Stomach (tissue), 9 donors: ENCODE data around the gene CCDC13. TPM values are rescaled to one million over a fixed set of nuclear protein-coding genes. Genes with fewer than 3 reads are reported as not detected.

ENCODE experiments used
- DNase-seq, 2 donors: peaks; one replicate each; pipeline versions ENCODE4 v3.0.0 to v3.0.0-alpha.2; 2013 to 2019
- H3K27ac ChIP-seq, 5 donors: fragments of 200-600 bp in 4 of 5; sonication (generic) in 4 of 5; one replicate each; pipeline ENCODE4 v1.5.1; 2013 to 2019; ENCODE audit warnings: mild to moderate bottlenecking in 1 of 5, moderate library complexity in 1 of 5
- H3K27me3 ChIP-seq, 3 donors: fragments of 200-600 bp; sonication (generic); one replicate each; pipeline ENCODE4 v1.5.1; 2017 to 2019; ENCODE audit warnings: mixed run types in 1 of 3
- H3K36me3 ChIP-seq, 4 donors: fragments of 200-600 bp; sonication (generic); 1 replicate in 3 of 4; 2 replicates in 1 of 4; pipeline ENCODE4 v1.5.1; 2016 to 2019
- H3K4me1 ChIP-seq, 4 donors: fragments of 200-600 bp; sonication (generic); one replicate each; pipeline ENCODE4 v1.5.1; 2016 to 2019
- H3K4me3 ChIP-seq, 4 donors: fragments of 200-600 bp; sonication (generic) in 3 of 4; one replicate each; pipeline ENCODE4 v1.5.1; 2016 to 2019; ENCODE audit warnings: mild to moderate bottlenecking in 1 of 4
- H3K9me3 ChIP-seq, 4 donors: fragments of 200-600 bp; sonication (generic); one replicate each; pipeline ENCODE4 v1.5.1; 2016 to 2019
- CTCF ChIP-seq, 7 experiments: fragments of 450-650 bp in 4 of 7; fragments of 200-600 bp in 3 of 7; sonication (generic) in 3 of 7; IDR thresholded peaks; one replicate each; pipeline ENCODE4 v1.5.1; 2016 to 2019; ENCODE audit warnings: antibody characterized with exemption in 7 of 7, control low read depth in 2 of 7, mild to moderate bottlenecking in 1 of 7
- EP300 ChIP-seq: sonication (generic); formaldehyde crosslinking; IDR thresholded peaks from one replicate; pipeline ENCODE4 v1.6.1; 2017; ENCODE audit warnings: antibody characterized with exemption
- POLR2A ChIP-seq, 4 donors: fragments of 450-650 bp; IDR thresholded peaks; one replicate each; pipeline ENCODE4 v1.6.1; 2016; ENCODE audit warnings: antibody characterized with exemption in 4 of 4, control low read depth in 2 of 4, mild to moderate bottlenecking in 1 of 4, moderate library complexity in 1 of 4
- POLR2AphosphoS5 ChIP-seq, 3 donors: sonication (generic); formaldehyde crosslinking; IDR thresholded peaks; one replicate each; pipeline ENCODE4 v1.6.1; 2016; ENCODE audit warnings: antibody characterized with exemption in 3 of 3
- WGBS, 5 donors: extraction: QIAGEN DNeasy Blood & Tissue Kit in 3 of 5; methylation state at CpG; one replicate each; pipeline versions ENCODE4 v1.1.5 to v1.1.7; 2013 to 2018; 5-methylcytosine and 5-hydroxymethylcytosine counted together
- intact Hi-C: fragments of 100-400 bp; cut with DNase I; formaldehyde crosslinking; loops from one replicate; pipeline ENCODE4 v1.15.1; 2023; ENCODE audit warnings: low total_unique reads
- polyA plus RNA-seq, 3 donors: library from polyadenylated mRNA; stranded (reverse); fragments of 200-250 nt; gene quantifications; one replicate each; pipeline ENCODE4 v1.2.3, GENCODE V29; 2013
- total RNA-seq, 5 donors: library from RNA; depleted of rRNA; stranded (reverse); fragments of >200 nt; gene quantifications; one replicate each; pipeline versions ENCODE4 v1.1.0 to v1.2.3, GENCODE V29; 2014 to 2016
- donor health status: healthy with polysubstance abuse.
- donor health status: Bipolar disorder and iron deficiency.
- donor health status: healthy.

The CCDC13 gene
- total and polyA plus RNA-seq, 8 donors: 0.44 to 31.7 (median 2.2) TPM; not detected in 1

- Histone ChIP-seq H3K4me1 (no peaks in the 10 kb centered on the region), H3K9me3 (no peaks in the 10 kb centered on the region), H3K36me3 (no peaks in the 10 kb centered on the region), H3K27me3 (no peaks in the 10 kb centered on the region), H3K4me3 (no peak overlapping the region), H3K27ac (no peak overlapping the region)
- no peak for DNase-seq
- intact Hi-C loops: no loop called here
- WGBS, 5 donors: 93 to 96% (median 96%) methylated on average over 11 to 12 of the region's 12 CpGs
- TF ChIP-seq POLR2A (IDR thresholded peaks at IDR 0.05): no peak
- TF ChIP-seq CTCF (IDR thresholded peaks at IDR 0.05): no peak
- no peak for TF ChIP-seq EP300
- no peak for TF ChIP-seq POLR2AphosphoS5 (IDR thresholded peaks at IDR 0.05)
Measured at GRCh38 chr3:42735615-42736014, 37.4 kb downstream of the CCDC13 start.

- Histone ChIP-seq H3K9me3 (no peaks in the 10 kb centered on the region), H3K27me3 (no peaks in the 10 kb centered on the region), H3K4me3 (no peak overlapping the region), H3K36me3 (no peaks in the 10 kb centered on the region), H3K27ac (no peak overlapping the region), H3K4me1 (no peaks in the 10 kb centered on the region)
- DNase-seq: no peak
- 81 to 92% (median 85%) methylated on average over 8 of the region's 8 CpGs for whole genome bisulfite sequencing, 5 donors
- intact Hi-C loops: no loop called here
- TF ChIP-seq CTCF (IDR thresholded peaks at IDR 0.05) (no peak), POLR2AphosphoS5 (IDR thresholded peaks at IDR 0.05) (no peak), EP300 (no peak)
Measured at GRCh38 chr3:42735019-42735418, 38.0 kb downstream of the CCDC13 start.

- H3K4me1 ChIP-seq: no peaks in the 10 kb centered on the region
- no peaks in the 10 kb centered on the region for H3K9me3 ChIP-seq
- intact Hi-C loops: no loop called here
- H3K4me3 ChIP-seq: no peak overlapping the region
- no peak for TF ChIP-seq EP300
- TF ChIP-seq POLR2A (IDR thresholded peaks at IDR 0.05): no peak
- no peak for TF ChIP-seq CTCF (IDR thresholded peaks at IDR 0.05)
- no peak for TF ChIP-seq POLR2AphosphoS5 (IDR thresholded peaks at IDR 0.05)
- WGBS, 5 donors: 79 to 84% (median 84%) methylated on average over 4 to 6 of the region's 6 CpGs
- DNase-seq: no peak
- no peak overlapping the region for H3K27ac ChIP-seq
- H3K27me3 ChIP-seq: no peaks in the 10 kb centered on the region
- H3K36me3 ChIP-seq: no peaks in the 10 kb centered on the region
Measured at GRCh38 chr3:42734263-42734860, 38.7 kb downstream of the CCDC13 start.

GRCh38 chr3:42733501-42734262 lies 39.4 kb downstream of the CCDC13 start:
- intact Hi-C loops: no loop called here
- Histone ChIP-seq H3K4me3 (no peak overlapping the region), H3K27ac (no peak overlapping the region), H3K27me3 (no peaks in the 10 kb centered on the region), H3K4me1 (no peaks in the 10 kb centered on the region), H3K9me3 (no peaks in the 10 kb centered on the region), H3K36me3 (no peaks in the 10 kb centered on the region)
- 81 to 90% (median 84%) methylated on average over 7 to 13 of the region's 13 CpGs for WGBS, 5 donors
- TF ChIP-seq POLR2AphosphoS5 (IDR thresholded peaks at IDR 0.05) (no peak), CTCF (IDR thresholded peaks at IDR 0.05) (no peak), EP300 (no peak), POLR2A (IDR thresholded peaks at IDR 0.05) (no peak)
- DNase-seq: no peak
